Mucosa of descending colon (tissue), 3 donors: ENCODE results near the gene BANF2. TPM values are rescaled to one million over a fixed set of nuclear protein-coding genes. Genes with fewer than 3 reads are reported as not detected.

Experiments used
- ATAC-seq: fragments of 200-7000 bp; cut with Tn5 transposase; one replicate; pipeline ENCODE4 v1.9.1; 2020; ENCODE audit warnings: mild to moderate bottlenecking, moderate library complexity
- DNase-seq, 3 donors: peaks; one replicate each; pipeline ENCODE4 v3.0.0-alpha.2; 2020
- H3K36me3 ChIP-seq: fragments of 200-600 bp; one replicate; pipeline ENCODE4 v1.8.0; 2021; ENCODE audit warnings: low read depth, mild to moderate bottlenecking
- H3K4me1 ChIP-seq: fragments of 200-600 bp; one replicate; pipeline ENCODE4 v1.8.0; 2021; ENCODE audit warnings: low read depth, mild to moderate bottlenecking
- H3K4me3 ChIP-seq: fragments of 200-600 bp; one replicate; pipeline ENCODE4 v1.8.0; 2021; ENCODE audit warnings: mild to moderate bottlenecking
- H3K9me3 ChIP-seq: fragments of 200-600 bp; one replicate; pipeline ENCODE4 v1.8.0; 2021; ENCODE audit warnings: mild to moderate bottlenecking
- intact Hi-C, 2 donors: fragments of 100-400 bp; cut with DNase I in 1 of 2; cut with micrococcal nuclease in 1 of 2; formaldehyde crosslinking; loops; one replicate each; pipeline versions ENCODE4 v1.11.0 to v1.11.1; 2022; cut with DNase I, micrococcal nuclease
- total RNA-seq, 3 donors: library from RNA; stranded (reverse); fragmentation: NEBNext Ultra II Directional in 2 of 3; extraction: Animal tissue kit (Norgen Biotek cat#: 25700) in 2 of 3; gene quantifications; one replicate each; pipeline versions ENCODE4 v1.2.1 to v1.2.4, GENCODE V29; 2021 to 2023
- TF ChIP-seq, protein P1 (sequence below): fragments of 200-600 bp; IDR thresholded peaks from one replicate; pipeline ENCODE4 v1.8.0; 2022; ENCODE audit warnings: antibody characterized with exemption, mild to moderate bottlenecking
- donor health status: DM: no; HTN: no; CAD: no; lungs with moderate emphysema.
- donor health status: DM: no; HTN: no; CAD: no.
- donor health status: DM: no; HTN: yes; CAD: no.

BANF2 gene
- total RNA-seq, 3 donors from 2014 or later = not detected

DNA sequence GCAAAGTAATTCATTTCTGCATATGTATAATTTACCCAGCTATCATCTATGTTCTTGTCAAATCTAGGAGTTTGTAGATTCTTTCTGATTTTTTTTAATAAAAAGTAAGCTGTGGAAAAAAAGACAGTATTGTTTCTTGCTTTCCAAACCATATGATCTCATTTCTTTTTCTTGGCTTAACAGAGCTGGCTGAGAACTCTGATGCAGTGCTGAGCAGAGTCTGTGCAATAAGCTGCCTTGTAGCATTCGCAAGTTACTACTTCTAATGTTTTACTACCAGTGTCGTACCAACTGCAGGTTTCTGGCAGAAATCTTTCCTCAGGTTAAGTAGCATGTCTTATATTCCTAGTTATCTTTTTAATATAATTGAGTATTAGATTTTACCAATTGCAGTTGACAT, 33.3 kb upstream of the BANF2 start:
- Histone ChIP-seq H3K36me3 (no peaks in the 10 kb centered on the region), H3K4me3 (no peak overlapping the region), H3K4me1 (peaks cover 14% of the 10 kb centered on the region), H3K9me3 (no peaks in the 10 kb centered on the region)
- intact Hi-C loops = no loop called here
- ATAC-seq (no peak), DNase-seq (no peak)
- TF ChIP-seq, protein P1, sequence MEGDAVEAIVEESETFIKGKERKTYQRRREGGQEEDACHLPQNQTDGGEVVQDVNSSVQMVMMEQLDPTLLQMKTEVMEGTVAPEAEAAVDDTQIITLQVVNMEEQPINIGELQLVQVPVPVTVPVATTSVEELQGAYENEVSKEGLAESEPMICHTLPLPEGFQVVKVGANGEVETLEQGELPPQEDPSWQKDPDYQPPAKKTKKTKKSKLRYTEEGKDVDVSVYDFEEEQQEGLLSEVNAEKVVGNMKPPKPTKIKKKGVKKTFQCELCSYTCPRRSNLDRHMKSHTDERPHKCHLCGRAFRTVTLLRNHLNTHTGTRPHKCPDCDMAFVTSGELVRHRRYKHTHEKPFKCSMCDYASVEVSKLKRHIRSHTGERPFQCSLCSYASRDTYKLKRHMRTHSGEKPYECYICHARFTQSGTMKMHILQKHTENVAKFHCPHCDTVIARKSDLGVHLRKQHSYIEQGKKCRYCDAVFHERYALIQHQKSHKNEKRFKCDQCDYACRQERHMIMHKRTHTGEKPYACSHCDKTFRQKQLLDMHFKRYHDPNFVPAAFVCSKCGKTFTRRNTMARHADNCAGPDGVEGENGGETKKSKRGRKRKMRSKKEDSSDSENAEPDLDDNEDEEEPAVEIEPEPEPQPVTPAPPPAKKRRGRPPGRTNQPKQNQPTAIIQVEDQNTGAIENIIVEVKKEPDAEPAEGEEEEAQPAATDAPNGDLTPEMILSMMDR = no peak

DNA sequence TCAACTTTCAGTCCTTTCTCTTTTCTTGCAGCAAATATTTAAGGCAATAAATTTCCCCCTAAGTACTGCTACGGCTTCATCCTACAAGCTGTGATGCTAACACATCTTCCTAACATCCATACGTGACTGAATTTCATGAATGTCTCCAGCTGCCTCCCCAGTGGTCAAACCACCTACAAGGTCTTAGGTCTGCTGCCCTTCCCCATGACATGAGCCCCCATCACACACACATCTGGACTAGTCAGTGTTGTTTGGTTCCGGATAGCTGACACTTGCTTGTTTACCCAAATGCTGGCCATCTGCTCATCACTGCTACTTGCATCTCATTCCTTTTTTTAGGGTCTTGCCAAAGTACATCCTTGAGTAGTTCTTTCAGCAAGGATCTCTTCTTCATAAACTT, 32.3 kb upstream of the BANF2 start:
- no peaks in the 10 kb centered on the region for H3K36me3 ChIP-seq
- no peaks in the 10 kb centered on the region for H3K9me3 ChIP-seq
- peaks cover 5% of the 10 kb centered on the region for H3K4me1 ChIP-seq
- TF ChIP-seq, protein P1 = no peak
- ATAC-seq (no peak), DNase-seq (no peak)
- H3K4me3 ChIP-seq = no peak overlapping the region
- intact Hi-C loops = no loop called here

DNA sequence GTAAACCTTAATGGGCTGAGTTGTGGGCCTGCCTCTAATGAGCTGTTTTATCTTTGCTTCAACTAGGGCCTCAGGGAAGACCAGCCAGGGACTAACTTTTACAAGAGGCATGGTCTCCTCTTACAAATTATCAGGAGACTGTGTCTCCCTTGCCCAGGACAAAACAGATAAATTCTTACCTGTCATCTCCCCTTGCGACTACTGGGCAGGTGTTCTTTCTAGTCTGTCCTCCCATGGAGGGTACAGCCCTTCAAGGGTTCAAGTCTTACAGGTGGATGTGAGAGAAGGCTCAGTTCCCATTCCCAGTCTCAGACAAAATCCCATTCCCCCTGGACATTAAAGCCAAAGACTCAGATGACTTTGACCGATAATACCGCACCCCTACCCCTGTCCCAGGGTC, 31.3 kb upstream of the BANF2 start:
- Histone ChIP-seq H3K4me3 (no peak overlapping the region), H3K4me1 (peaks cover 8% of the 10 kb centered on the region), H3K9me3 (no peaks in the 10 kb centered on the region), H3K36me3 (peaks cover 3% of the 10 kb centered on the region)
- intact Hi-C loops = no loop called here
- DNase-seq (no peak), ATAC-seq (no peak)
- TF ChIP-seq, protein P1 = no peak

DNA sequence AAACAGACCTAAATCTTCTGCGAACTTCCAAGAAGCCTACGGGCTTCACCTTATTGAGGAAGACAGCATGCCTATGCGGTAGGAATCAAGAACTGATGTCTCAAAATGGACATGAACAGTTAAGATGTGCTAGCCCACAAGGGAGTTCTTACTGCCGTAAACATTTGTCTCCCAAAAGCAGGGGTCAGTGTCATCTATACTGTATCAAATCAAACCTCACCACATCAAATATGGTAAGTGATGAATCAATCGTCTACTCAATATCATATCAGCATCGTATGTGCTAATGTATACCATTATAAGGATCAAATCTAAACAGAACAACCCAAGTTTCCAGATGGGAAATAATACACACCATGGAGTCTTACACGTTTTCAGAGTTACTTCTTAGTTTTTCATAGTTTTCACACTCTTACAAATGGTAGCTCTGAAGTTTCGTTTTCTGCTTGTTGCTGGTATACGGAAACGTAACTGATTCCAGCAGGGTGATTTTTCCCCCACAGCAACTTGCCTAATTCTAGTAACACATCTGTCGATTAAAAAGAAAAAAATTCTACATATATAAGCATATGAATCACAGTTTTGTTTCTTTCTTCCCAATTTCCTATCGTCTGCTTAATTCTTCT, 30.3 kb upstream of the BANF2 start:
- ATAC-seq (no peak), DNase-seq (no peak)
- Histone ChIP-seq H3K36me3 (peaks cover 3% of the 10 kb centered on the region), H3K9me3 (no peaks in the 10 kb centered on the region), H3K4me1 (peaks cover 8% of the 10 kb centered on the region), H3K4me3 (no peak overlapping the region)
- intact Hi-C loops = no loop called here
- TF ChIP-seq, protein P1 = no peak

DNA sequence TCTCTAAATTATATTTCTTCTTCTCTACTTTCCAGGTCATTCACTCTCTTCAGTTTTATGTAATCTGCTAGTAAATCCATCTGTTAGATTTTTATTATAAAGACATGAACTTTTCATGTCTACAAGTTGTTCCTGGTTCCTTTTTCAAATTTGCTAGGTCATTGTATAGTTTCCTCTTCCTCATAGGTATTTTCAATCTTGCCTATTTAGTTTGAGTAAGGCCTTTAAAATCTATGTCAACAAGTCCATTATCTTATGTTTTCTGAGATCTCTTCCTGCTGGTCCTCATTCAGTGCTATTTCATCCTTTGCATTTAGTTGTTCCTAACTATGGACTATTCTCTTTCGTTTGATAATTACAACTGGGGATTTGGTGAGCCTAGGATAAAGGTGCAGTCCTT, 28.8 kb upstream of the BANF2 start:
- intact Hi-C loops = no loop called here
- DNase-seq (no peak), ATAC-seq (peak; percentile 45)
- H3K4me3 ChIP-seq = no peak overlapping the region
- H3K9me3 ChIP-seq = no peaks in the 10 kb centered on the region
- TF ChIP-seq, protein P1 = no peak
- peaks cover 14% of the 10 kb centered on the region for H3K4me1 ChIP-seq
- H3K36me3 ChIP-seq = peaks cover 3% of the 10 kb centered on the region

DNA sequence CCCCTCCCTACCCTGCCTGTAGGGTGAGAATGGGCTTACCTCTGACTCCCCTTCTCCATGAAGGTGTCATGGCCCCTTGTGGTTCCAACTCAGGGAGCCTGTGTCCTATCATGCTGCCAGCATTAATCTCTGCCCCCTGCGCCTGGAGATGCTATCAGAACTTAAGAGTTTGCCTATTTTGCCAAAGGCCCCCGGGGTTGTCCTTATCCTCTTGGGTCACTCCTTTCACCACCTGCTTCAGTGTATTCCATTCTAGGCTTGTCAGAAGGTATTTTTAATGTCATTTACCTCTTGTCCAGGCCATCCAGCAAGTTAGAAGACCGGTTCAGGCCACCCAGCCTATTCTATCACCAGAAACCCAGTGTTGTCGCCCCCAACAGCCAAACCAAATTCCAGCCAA, 28.2 kb upstream of the BANF2 start:
- intact Hi-C loops = no loop called here
- H3K9me3 ChIP-seq = no peaks in the 10 kb centered on the region
- H3K4me3 ChIP-seq = no peak overlapping the region
- no peak for DNase-seq
- peaks cover 14% of the 10 kb centered on the region for H3K4me1 ChIP-seq
- peaks cover 3% of the 10 kb centered on the region for H3K36me3 ChIP-seq
- TF ChIP-seq, protein P1 = no peak
- no peak for ATAC-seq
